HUES64 (cell line): ENCODE results near the gene KRTAP10-12.
"Not testable (repeated sequence)": the region's sequence is repeated elsewhere in the genome, so short reads cannot be mapped to it uniquely, and the experiment has no call there.

Experiments
- H3K27ac ChIP-seq: 2 replicates; pipeline ENCODE4 v1.7.0; 2013; ENCODE audit warnings: low read depth, low read length, inconsistent platforms
- H3K27me3 ChIP-seq: 2 replicates; pipeline ENCODE4 v1.6.1; 2013; ENCODE audit warnings: mild to moderate bottlenecking, low read length; ENCODE audit not compliant: insufficient read depth
- H3K36me3 ChIP-seq: 2 replicates; pipeline ENCODE4 v1.6.1; 2013; ENCODE audit warnings: mild to moderate bottlenecking, low read length; ENCODE audit not compliant: insufficient read depth
- H3K4me1 ChIP-seq: 2 replicates; pipeline ENCODE4 v1.6.1; 2013; ENCODE audit warnings: mild to moderate bottlenecking, low read length, moderate library complexity; ENCODE audit not compliant: insufficient read depth
- H3K4me3 ChIP-seq: 2 replicates; pipeline ENCODE4 v1.5.1; 2013; ENCODE audit warnings: mild to moderate bottlenecking, low read length, moderate library complexity
- H3K9ac ChIP-seq: 2 replicates; pipeline ENCODE4 v1.6.1; 2013; ENCODE audit warnings: mild to moderate bottlenecking, low read depth, low read length
- H3K9me3 ChIP-seq: 2 replicates; pipeline ENCODE4 v1.6.1; 2013; ENCODE audit warnings: low read depth, low read length; ENCODE audit not compliant: insufficient read depth
- WGBS: fragments of 150-250, 120-280 bp; methylation state at CpG from one replicate; pipeline ENCODE4 v1.1.7; 2013; ENCODE audit warnings: missing lambda C conversion rate; 5-methylcytosine and 5-hydroxymethylcytosine counted together

KRTAP10-12 gene

GRCh38 chr21:44677881-44678280 is 19.1 kb upstream of the KRTAP10-12 start:
- Histone ChIP-seq H3K9me3 (0 out of 2 replicates have a peak, but pooled peaks cover 6% of the 10 kb centered on the region), H3K4me1 (no peaks in the 10 kb centered on the region), H3K27ac (no peak overlapping the region), H3K4me3 (no peak overlapping the region), H3K27me3 (no peaks in the 10 kb centered on the region), H3K9ac (no peak overlapping the region), H3K36me3 (no peaks in the 10 kb centered on the region)
- WGBS: 93% methylated on average over 13 of the region's 13 CpGs

GRCh38 chr21:44681152-44681551 is 15.8 kb upstream of the KRTAP10-12 start:
- WGBS: 81% methylated on average over 11 of the region's 11 CpGs

GRCh38 chr21:44681861-44682579 is 15.0 kb upstream of the KRTAP10-12 start, which contains the start of gene KRTAP12-1:
Gene KRTAP12-1 (minus strand): TSS chr21:44682163. CDS start chr21:44682123, 40 bp downstream.
- Histone ChIP-seq H3K4me1 (peaks cover 6% of the 10 kb centered on the region), H3K27me3 (no peaks in the 10 kb centered on the region), H3K36me3 (no peaks in the 10 kb centered on the region), H3K4me3 (no peak within 1 kb of the TSS), H3K9ac (no peak within 1 kb of the TSS), H3K27ac (no peak within 1 kb of the TSS), H3K9me3 (no peaks in the 10 kb centered on the region)
- WGBS: 95% methylated on average over 23 of the region's 23 CpGs

More at GRCh38 chr21:44681152-44681551, 15.8 kb upstream of the KRTAP10-12 start:
- H3K4me3 ChIP-seq: no peak overlapping the region
- H3K27me3 ChIP-seq: no peaks in the 10 kb centered on the region
- no peak overlapping the region for H3K27ac ChIP-seq
- H3K9me3 ChIP-seq: no peaks in the 10 kb centered on the region
- H3K36me3 ChIP-seq: no peaks in the 10 kb centered on the region
- H3K9ac ChIP-seq: no peak overlapping the region
- no peaks in the 10 kb centered on the region for H3K4me1 ChIP-seq

DNA sequence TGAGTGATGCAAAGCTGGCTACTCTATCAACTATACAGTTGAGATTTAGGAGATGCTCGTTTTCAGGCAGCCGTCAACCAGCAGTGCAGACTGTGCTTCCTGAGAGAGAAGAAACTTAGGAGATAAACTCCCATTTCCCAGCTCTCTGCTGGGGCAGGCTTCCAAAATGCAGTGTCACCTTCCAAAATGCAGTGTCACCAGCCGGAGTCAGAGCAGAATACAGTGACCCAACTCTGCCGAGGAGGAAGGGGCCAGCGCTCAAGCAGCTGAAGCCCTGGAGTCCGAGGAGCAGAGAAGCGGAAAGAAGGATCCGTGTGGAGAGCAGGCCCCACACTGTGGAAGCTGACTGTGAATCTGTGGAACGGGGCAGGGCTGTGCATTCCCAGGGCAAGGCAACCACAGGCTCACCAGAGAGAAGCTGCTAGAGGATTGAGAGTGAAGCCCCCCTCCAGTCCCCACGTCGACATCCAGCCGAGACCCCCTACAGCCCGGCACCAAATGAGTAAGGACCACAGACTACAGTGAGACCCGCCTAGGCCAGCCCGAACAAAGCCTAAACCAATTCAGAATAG is 14.3 kb upstream of the KRTAP10-12 start:
- Histone ChIP-seq H3K27ac (no peak overlapping the region), H3K4me3 (no peak overlapping the region), H3K27me3 (no peaks in the 10 kb centered on the region), H3K9ac (no peak overlapping the region), H3K4me1 (peaks cover 12% of the 10 kb centered on the region), H3K9me3 (no peaks in the 10 kb centered on the region), H3K36me3 (no peaks in the 10 kb centered on the region)
- 91% methylated on average over 15 of the region's 15 CpGs for WGBS

DNA sequence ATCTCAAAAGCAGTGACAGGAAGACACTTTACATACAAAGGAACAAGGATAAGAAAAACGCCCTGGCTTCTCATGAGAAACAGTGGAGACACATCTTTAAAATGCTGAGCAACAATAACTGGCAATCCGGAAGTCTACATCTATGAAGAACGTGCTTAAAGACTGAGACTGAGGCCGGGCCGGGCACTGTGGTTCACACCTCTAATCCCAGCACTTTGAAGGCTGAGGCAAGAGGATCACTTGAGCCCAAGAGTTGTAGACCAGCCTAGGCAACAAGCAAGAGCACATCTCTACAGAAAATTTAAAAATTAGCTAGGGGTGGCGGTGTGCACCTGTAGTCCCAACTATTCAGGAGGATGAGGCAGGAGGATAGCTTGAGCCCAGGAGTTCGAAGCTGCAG is 12.9 kb upstream of the KRTAP10-12 start:
- WGBS: 88% methylated on average over 7 of the region's 7 CpGs
- no peak overlapping the region for H3K4me3 ChIP-seq
- H3K4me1 ChIP-seq: peaks cover 13% of the 10 kb centered on the region
- H3K36me3 ChIP-seq: no peaks in the 10 kb centered on the region
- H3K27me3 ChIP-seq: no peaks in the 10 kb centered on the region
- no peaks in the 10 kb centered on the region for H3K9me3 ChIP-seq
- no peak overlapping the region for H3K9ac ChIP-seq
- no peak overlapping the region for H3K27ac ChIP-seq

DNA sequence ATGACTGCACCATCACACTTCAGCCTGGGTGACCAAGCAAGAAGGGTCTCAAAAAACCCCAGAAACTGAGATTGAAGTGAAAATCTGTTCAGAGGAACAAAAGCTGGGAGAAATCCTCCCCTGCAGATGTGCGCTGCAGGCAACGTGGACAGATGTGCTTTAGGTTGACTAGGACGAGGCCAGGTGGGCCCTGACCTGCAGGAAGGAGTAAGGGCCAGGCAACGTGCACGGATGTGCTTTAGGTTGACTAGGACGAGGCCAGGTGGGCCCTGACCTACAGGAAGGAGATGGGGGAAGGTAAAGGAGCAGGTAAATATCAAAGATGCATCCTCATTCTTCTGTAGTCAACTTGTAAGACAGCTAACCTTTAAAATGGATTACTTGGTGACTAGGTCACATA is 12.5 kb upstream of the KRTAP10-12 start:
- no peaks in the 10 kb centered on the region for H3K36me3 ChIP-seq
- 85% methylated on average over 6 of the region's 6 CpGs for WGBS
- H3K9ac ChIP-seq: no peak overlapping the region
- H3K9me3 ChIP-seq: no peaks in the 10 kb centered on the region
- H3K4me1 ChIP-seq: peaks cover 13% of the 10 kb centered on the region
- H3K4me3 ChIP-seq: no peak overlapping the region
- H3K27me3 ChIP-seq: no peaks in the 10 kb centered on the region
- H3K27ac ChIP-seq: no peak overlapping the region

GRCh38 chr21:44685050-44685449 is 11.9 kb upstream of the KRTAP10-12 start:
- not testable (repeated sequence) for H3K27ac ChIP-seq, H3K4me3 ChIP-seq, H3K9me3 ChIP-seq, H3K27me3 ChIP-seq, H3K9ac ChIP-seq, H3K36me3 ChIP-seq
- peaks cover 13% of the 10 kb centered on the region for H3K4me1 ChIP-seq
- WGBS: 92% methylated on average over 6 of the region's 6 CpGs

DNA sequence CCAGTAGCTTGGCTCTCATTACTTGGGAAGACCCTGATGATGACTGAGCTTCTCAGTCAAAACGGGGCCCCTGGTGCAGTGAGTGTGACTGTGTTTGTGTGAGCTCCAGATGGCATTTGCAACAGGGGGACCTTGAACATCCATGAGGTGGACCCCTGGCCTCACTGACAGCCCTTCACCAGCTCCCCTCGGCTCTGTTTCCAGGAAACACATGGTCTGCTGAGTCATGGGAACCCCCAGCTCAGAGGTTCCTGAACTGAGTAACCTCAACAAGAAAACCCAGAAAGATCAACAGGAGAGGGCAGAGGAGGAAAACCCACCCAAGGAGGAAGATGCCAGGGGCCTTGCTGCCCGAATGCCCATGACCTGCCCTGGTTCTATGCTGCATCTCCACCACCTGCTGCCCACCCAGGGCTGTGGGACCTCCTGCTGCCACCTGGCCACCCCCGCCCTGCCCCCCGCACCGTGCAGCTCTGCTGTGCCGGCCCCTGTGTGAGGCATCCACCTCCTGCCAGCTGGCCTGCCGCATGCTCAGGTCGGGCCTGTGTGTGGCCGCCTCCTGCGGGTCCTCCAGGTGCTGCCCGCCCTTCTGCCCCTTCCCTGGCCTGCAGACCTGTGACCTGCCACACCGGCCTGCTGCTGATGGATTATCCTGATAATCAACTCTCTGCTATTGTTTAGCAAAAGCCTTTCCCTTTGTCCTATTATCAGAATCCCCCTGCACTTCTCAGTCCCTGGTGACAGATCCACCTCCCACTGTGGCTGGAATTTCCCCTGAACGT is 10.8 kb upstream of the KRTAP10-12 start:
- H3K4me1 ChIP-seq: peaks cover 13% of the 10 kb centered on the region
- no peaks in the 10 kb centered on the region for H3K27me3 ChIP-seq
- H3K4me3 ChIP-seq: no peak overlapping the region
- H3K9me3 ChIP-seq: no peaks in the 10 kb centered on the region
- 37% methylated on average over 14 of the region's 14 CpGs for WGBS
- H3K36me3 ChIP-seq: no peaks in the 10 kb centered on the region
- H3K9ac ChIP-seq: no peak overlapping the region
- H3K27ac ChIP-seq: no peak overlapping the region

DNA sequence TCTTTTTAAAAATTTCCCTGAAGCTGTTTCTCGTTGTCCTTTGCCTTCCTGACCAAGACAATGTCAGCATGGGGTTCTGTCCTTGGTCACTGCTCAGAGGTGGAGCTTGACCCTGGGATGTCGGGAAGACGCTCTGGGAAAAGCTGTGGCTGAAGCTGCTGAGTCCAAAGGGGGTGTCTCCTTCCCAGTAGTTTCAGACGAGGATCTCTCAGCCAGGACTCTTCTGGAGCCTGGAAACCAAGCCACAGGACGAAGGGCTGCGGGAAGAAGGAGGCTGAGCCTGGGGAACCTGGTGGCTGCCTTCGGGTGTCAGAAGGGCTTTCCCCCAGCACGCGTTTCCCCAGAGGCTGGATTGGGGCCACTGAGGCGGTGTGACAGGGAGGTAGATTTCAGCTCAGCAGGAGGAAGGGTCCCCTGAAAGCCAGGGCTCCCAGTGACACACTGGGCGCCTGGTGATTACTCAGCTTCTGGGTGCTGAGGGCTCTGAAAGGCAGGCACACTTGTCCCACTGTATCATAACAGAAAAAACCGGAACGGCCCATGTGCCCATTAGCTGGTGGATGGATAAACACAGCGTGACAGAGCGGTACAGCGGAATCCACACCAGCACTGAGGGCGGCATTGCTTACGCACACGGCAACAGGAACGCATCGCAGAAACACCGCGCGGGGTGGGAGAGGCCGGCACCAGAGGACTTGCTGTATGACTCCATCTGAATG is 10.0 kb upstream of the KRTAP10-12 start:
- Histone ChIP-seq H3K4me1 (peaks cover 13% of the 10 kb centered on the region), H3K9ac (no peak overlapping the region), H3K4me3 (no peak overlapping the region), H3K36me3 (no peaks in the 10 kb centered on the region), H3K27me3 (no peaks in the 10 kb centered on the region), H3K9me3 (no peaks in the 10 kb centered on the region), H3K27ac (peak overlapping the region; percentile 54; the same call in 1 of the 2 replicates)
- WGBS: 80% methylated on average over 25 of the region's 25 CpGs

DNA sequence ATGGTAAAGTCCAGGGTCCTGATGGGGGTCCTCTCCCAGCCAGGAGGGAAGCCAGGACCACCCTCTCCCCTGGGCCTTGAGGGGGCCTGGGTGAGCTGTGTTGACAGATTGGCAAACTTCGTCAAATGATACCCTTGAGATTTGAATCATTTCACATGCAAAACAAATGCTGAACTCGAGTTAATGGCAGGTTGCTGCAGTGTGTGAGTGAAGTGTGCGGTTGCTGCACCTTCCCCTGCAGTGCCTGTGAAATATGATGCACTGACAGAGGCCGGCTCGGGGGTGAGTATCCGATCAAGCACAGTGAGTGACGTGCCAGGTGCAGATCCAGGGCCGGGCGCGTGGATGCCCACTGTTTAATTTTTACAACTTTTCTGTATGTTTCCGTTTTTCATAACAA is 9.3 kb upstream of the KRTAP10-12 start:
- WGBS: 82% methylated on average over 10 of the region's 11 CpGs

DNA sequence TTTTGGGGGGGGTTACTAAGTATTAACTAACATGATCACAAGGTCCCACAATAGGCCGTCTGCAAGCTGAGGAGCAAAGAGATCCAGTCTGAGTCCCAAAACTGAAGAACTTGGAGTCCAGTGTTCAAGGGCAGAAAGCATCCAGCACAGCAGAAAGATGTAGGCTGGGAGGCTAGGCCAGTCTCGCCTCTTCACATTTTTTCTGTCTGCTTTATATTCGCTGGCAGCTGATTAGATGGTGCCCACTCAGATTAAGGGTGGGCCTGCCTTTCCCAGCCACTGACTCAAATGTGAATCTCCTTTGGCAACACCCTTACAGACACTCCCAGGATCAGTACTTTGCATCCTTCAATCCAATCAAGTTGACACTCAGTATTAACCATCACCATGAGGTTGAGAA is 7.2 kb upstream of the KRTAP10-12 start:
- H3K36me3 ChIP-seq, H3K9ac ChIP-seq, H3K27me3 ChIP-seq, H3K27ac ChIP-seq, H3K4me3 ChIP-seq: not testable (repeated sequence)
- WGBS: 95% methylated on average over 3 of the region's 3 CpGs
- Histone ChIP-seq H3K4me1 (peaks cover 13% of the 10 kb centered on the region), H3K9me3 (peaks cover 14% of the 10 kb centered on the region)

More for the DNA sequence above, 9.3 kb upstream of the KRTAP10-12 start:
- Histone ChIP-seq H3K36me3 (no peaks in the 10 kb centered on the region), H3K4me1 (peaks cover 13% of the 10 kb centered on the region), H3K27ac (no peak overlapping the region), H3K27me3 (no peaks in the 10 kb centered on the region), H3K9me3 (peaks cover 2% of the 10 kb centered on the region), H3K4me3 (no peak overlapping the region), H3K9ac (no peak overlapping the region)
